Astrocyte (in vitro differentiated cells and primary cell): ENCODE results near the gene MFAP3. TPM values are rescaled to one million over a fixed set of nuclear protein-coding genes. Genes with fewer than 3 reads are reported as not detected.

Experiments
- DNase-seq: peaks from one replicate; pipeline ENCODE4 v3.0.0-alpha.2; 2010; ENCODE audit warnings: low read depth
- FAIRE-seq: peaks from 2 replicates; lab custom pipeline; 2011; peaks lifted over from hg19 to GRCh38; lab: Jason Lieb, UNC
- H2AFZ ChIP-seq: 2 replicates; pipeline ENCODE4 v1.6.0; 2012; ENCODE audit warnings: low read depth, low read length, inconsistent platforms
- H3K27ac ChIP-seq: 2 replicates; pipeline ENCODE4 v1.5.1; 2011; ENCODE audit warnings: low read depth, low read length, inconsistent platforms
- H3K27me3 ChIP-seq: 2 replicates; pipeline ENCODE4 v1.6.0; 2011; ENCODE audit warnings: low read length, inconsistent platforms; ENCODE audit not compliant: insufficient read depth
- H3K36me3 ChIP-seq: 2 replicates; pipeline ENCODE4 v1.5.1; 2011; ENCODE audit warnings: low read length, inconsistent platforms; ENCODE audit not compliant: insufficient read depth
- H3K4me1 ChIP-seq: 2 replicates; pipeline ENCODE4 v1.5.1; 2011; ENCODE audit warnings: low read length, inconsistent platforms; ENCODE audit not compliant: insufficient read depth
- H3K4me2 ChIP-seq: 2 replicates; pipeline ENCODE4 v1.6.0; 2012; ENCODE audit warnings: low read length, inconsistent platforms
- H3K4me3 ChIP-seq: 2 replicates; pipeline ENCODE4 v1.5.1; 2011; ENCODE audit warnings: low read depth, mild to moderate bottlenecking, low read length, inconsistent platforms; ENCODE audit not compliant: insufficient read depth
- H3K79me2 ChIP-seq: 2 replicates; pipeline ENCODE4 v1.6.0; 2012; ENCODE audit warnings: mild to moderate bottlenecking, low read length, inconsistent platforms; ENCODE audit not compliant: insufficient read depth
- H3K9ac ChIP-seq: 2 replicates; pipeline ENCODE4 v1.6.0; 2012; ENCODE audit warnings: mild to moderate bottlenecking, low read length, inconsistent platforms
- H3K9me3 ChIP-seq: 2 replicates; pipeline ENCODE4 v1.5.1; 2012; ENCODE audit warnings: low read depth, mild to moderate bottlenecking, low read length, inconsistent platforms; ENCODE audit not compliant: insufficient read depth
- H4K20me1 ChIP-seq: 2 replicates; pipeline ENCODE4 v1.6.0; 2012; ENCODE audit warnings: low read length, inconsistent platforms; ENCODE audit not compliant: insufficient read depth
- H3K27ac Mint-ChIP-seq: one replicate; pipeline ENCODE4 v1.8.0; 2021; ENCODE audit warnings: mild to moderate bottlenecking, mixed read lengths; ENCODE audit not compliant: unreplicated experiment
- H3K27me3 Mint-ChIP-seq: one replicate; pipeline ENCODE4 v1.8.0; 2021; ENCODE audit warnings: low read depth, mixed read lengths; ENCODE audit not compliant: unreplicated experiment
- H3K36me3 Mint-ChIP-seq: one replicate; pipeline ENCODE4 v1.8.0; 2021; ENCODE audit warnings: low read depth, mixed read lengths; ENCODE audit not compliant: unreplicated experiment
- H3K4me1 Mint-ChIP-seq: one replicate; pipeline ENCODE4 v1.8.0; 2021; ENCODE audit warnings: low read depth, mixed read lengths; ENCODE audit not compliant: unreplicated experiment
- H3K4me3 Mint-ChIP-seq: one replicate; pipeline ENCODE4 v1.8.0; 2021; ENCODE audit warnings: mild to moderate bottlenecking, moderate library complexity, mixed read lengths; ENCODE audit not compliant: unreplicated experiment
- H3K9me3 Mint-ChIP-seq: one replicate; pipeline ENCODE4 v1.8.0; 2021; ENCODE audit warnings: mild to moderate bottlenecking, mixed read lengths; ENCODE audit not compliant: unreplicated experiment
- EZH2 ChIP-seq: IDR thresholded peaks from 2 replicates; pipeline ENCODE4 v1.6.1; 2012; ENCODE audit warnings: mild to moderate bottlenecking, low read length, inconsistent platforms; ENCODE audit not compliant: insufficient read depth
- total RNA-seq: library from RNA; stranded (reverse); gene quantifications from 2 replicates; pipeline ENCODE4 v1.2.1, GENCODE V29; 2021
- TF ChIP-seq, protein P1 (sequence below): IDR thresholded peaks from 2 replicates; pipeline ENCODE4 v1.5.1; 2011; ENCODE audit warnings: low read depth, mild to moderate bottlenecking, inconsistent platforms, low read length, moderate library complexity; ENCODE audit not compliant: insufficient read depth

The MFAP3 gene
- total RNA-seq, 1 donor from 2014 or later = 45.8 TPM

DNA sequence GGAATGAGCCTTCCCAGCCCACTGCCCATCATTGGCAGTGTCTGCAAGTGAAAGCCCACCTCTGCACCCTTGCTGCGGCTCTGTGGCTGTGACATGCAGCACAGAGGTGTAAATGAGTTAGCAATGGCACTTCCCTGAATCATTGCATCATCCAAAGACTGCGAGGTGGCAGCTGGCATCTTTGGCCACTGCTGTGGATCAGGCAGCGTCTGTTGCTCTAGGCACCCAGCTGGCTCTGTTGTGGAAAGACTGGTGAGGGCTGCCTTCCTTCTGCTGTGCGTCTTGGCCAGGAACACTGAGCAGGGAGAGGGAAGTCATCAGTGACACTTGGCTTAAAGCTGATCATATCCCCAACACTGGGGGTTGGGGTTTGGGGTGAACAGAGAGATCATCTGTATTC is 64.5 kb downstream of the MFAP3 start:
- Histone ChIP-seq H3K9me3 (no peaks in the 10 kb centered on the region), H3K27ac (no peak overlapping the region), H3K9ac (no peak overlapping the region), H3K4me2 (no peak overlapping the region), H3K79me2 (no peaks in the 10 kb centered on the region), H3K4me3 (no peak overlapping the region), H2AFZ (no peak overlapping the region), H3K27me3 (peaks cover 4% of the 10 kb centered on the region), H3K36me3 (no peaks in the 10 kb centered on the region), H4K20me1 (no peaks in the 10 kb centered on the region), H3K4me1 (no peaks in the 10 kb centered on the region)
- no peak for TF ChIP-seq EZH2
- TF ChIP-seq, protein P1, sequence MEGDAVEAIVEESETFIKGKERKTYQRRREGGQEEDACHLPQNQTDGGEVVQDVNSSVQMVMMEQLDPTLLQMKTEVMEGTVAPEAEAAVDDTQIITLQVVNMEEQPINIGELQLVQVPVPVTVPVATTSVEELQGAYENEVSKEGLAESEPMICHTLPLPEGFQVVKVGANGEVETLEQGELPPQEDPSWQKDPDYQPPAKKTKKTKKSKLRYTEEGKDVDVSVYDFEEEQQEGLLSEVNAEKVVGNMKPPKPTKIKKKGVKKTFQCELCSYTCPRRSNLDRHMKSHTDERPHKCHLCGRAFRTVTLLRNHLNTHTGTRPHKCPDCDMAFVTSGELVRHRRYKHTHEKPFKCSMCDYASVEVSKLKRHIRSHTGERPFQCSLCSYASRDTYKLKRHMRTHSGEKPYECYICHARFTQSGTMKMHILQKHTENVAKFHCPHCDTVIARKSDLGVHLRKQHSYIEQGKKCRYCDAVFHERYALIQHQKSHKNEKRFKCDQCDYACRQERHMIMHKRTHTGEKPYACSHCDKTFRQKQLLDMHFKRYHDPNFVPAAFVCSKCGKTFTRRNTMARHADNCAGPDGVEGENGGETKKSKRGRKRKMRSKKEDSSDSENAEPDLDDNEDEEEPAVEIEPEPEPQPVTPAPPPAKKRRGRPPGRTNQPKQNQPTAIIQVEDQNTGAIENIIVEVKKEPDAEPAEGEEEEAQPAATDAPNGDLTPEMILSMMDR = no peak
- H3K27me3 Mint-ChIP-seq = peaks cover 14% of the 10 kb centered on the region
- peaks cover 6% of the 10 kb centered on the region for H3K9me3 Mint-ChIP-seq
- DNase-seq (no peak), FAIRE-seq (no peak)
- peaks cover 6% of the 10 kb centered on the region for H3K36me3 Mint-ChIP-seq
- H3K4me1 Mint-ChIP-seq = no peaks in the 10 kb centered on the region
- no peak overlapping the region for H3K4me3 Mint-ChIP-seq
- no peak overlapping the region for H3K27ac Mint-ChIP-seq

Other genes starting within 250 kb of the MFAP3 start
- 29.7 and 31.8 TPM in 2 replicates for gene FAM114A2, start 57 bp upstream of the MFAP3 start, total RNA-seq
- 96.1 and 118 TPM in 2 replicates for gene GALNT10, start 151.8 kb downstream of the MFAP3 start, total RNA-seq